GM18505 (cell line): ENCODE results near the gene XKR7.

Experiments used
- ATAC-seq: cut with Tn5 transposase; IDR thresholded peaks from one replicate; pipeline ENCODE4 v1.9.1; 2021; ENCODE audit not compliant: unreplicated experiment
- POLR2A ChIP-seq: IDR thresholded peaks from 4 replicates; pipeline ENCODE4 v1.6.1; 2011; ENCODE audit warnings: borderline replicate concordance; ENCODE audit not compliant: insufficient read depth, insufficient read length; ENCODE audit errors: extremely low read depth

XKR7 gene

GRCh38 chr20:32045999-32046398 lies 78.0 kb downstream of the XKR7 start:
- no peak for TF ChIP-seq POLR2A
- no peak for ATAC-seq

DNA sequence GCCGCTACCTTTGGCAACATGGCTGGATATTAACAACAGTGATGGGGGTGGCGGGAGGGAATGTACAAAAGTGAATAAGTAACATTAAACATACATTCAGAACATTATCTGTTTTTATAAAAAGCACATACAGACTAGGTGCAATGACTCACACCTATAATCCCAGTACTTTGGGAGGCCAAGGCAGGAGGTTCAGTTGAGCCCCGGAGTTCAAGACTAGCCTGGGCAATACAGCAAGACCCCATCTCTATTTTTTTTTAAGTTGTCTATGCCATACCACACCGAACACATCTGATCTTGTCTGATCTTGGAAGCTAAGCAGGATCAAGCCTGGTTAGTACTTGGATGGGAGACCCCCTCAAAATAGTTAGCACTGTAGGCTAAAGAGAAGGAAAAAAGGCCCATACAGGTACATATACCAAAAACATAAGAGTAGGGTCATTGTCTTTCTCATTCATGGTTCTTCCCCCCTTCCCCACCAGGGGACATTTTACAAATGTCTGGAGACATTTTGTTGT lies 82.4 kb downstream of the XKR7 start:
- no peak for ATAC-seq
- TF ChIP-seq POLR2A: no peak

DNA sequence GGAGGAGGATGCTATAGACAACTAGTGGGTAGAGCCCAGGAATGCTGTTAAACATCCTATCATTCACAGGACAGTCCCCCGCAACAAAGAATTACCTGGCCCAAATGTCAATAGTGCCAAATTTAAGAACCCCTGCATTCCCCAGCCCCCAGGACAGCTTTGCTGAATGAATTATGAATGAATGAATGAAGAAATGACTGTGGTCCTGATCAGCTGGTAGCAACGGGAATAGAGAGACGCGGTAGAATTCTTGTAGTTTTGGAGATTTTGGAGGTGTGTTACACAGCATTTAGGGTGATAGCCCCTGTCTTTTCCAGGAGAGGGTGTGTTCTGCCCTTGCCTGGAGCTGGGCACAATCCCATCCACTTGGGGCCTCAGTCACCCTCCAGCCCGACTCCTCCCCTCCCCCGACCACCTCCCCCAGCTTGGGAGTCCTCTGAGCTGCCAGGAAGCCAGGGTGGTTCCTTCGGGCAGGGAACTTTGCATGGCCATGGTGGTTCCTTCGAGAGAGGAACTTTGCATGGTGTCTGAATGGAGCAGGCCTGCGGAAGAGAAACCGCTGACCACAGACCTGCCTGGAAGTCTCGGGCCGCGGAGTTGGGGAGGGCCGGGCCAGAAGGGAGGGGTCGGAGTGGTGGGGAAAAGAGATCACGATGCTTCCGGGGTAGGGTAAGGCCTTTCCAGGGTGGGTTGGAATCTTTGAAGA lies 83.1 kb downstream of the XKR7 start:
- ATAC-seq: no peak

DNA sequence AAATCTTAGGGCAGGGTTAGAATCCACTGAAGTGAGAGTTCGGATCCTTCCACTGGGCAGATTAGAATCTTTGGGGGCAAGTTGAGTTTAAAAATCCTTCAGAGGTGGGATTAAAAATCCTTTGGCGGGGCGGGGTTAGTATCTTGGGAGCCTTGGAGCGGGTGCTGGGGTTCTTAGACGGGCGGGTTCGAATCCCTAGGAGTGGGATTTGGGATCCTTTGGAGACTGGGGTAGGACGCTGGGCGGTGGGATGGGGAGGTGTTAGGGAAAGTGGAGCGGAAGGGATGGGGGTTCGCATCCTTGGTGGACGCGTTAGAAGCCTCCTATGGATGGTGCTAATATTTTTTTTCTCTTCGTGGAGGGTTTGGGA lies 83.8 kb downstream of the XKR7 start:
- no peak for ATAC-seq
- TF ChIP-seq POLR2A: no peak

More for the DNA sequence above, 83.1 kb downstream of the XKR7 start:
- TF ChIP-seq POLR2A: no peak

GRCh38 chr20:32052090-32052777 lies 84.3 kb downstream of the XKR7 start, which contains the start of gene HCK:
Gene HCK (plus strand): TSS chr20:32052242.
- TF ChIP-seq POLR2A: peak; percentile 61
- ATAC-seq: no peak

DNA sequence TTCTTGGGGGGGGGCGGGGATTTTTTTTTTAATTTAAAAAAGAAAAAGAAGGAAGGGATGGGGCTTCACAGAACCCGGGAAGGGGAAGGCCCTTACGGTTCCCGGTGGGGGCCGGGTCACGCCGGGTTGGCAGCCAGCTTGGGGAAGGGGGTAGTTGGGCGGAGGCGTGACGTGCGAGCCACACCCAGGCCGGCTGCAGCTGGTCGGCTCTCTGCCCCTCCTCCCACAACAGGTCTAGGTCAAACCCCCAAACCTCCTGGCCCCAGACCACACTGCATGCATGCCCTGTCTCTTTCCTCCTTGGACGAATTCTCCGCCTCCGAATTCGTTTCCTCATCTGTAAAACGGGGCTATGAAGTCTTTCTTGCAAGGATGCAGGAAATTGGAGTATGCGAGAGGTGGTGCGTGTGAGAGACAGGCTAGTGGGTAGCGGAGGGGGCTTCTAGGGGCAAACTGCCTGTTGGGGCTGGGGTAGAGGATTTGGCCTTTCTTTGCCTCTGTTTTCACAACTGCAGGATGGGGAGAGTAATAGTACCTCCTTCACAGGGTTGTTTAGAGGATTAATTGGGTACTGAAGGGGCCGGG lies 84.9 kb downstream of the XKR7 start:
- TF ChIP-seq POLR2A: no peak
- ATAC-seq: no peak
